ENCODE measurements around the gene CSRNP3.

CSRNP3 gene, protein sequence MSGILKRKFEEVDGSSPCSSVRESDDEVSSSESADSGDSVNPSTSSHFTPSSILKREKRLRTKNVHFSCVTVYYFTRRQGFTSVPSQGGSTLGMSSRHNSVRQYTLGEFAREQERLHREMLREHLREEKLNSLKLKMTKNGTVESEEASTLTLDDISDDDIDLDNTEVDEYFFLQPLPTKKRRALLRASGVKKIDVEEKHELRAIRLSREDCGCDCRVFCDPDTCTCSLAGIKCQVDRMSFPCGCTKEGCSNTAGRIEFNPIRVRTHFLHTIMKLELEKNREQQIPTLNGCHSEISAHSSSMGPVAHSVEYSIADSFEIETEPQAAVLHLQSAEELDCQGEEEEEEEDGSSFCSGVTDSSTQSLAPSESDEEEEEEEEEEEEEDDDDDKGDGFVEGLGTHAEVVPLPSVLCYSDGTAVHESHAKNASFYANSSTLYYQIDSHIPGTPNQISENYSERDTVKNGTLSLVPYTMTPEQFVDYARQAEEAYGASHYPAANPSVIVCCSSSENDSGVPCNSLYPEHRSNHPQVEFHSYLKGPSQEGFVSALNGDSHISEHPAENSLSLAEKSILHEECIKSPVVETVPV

DNA sequence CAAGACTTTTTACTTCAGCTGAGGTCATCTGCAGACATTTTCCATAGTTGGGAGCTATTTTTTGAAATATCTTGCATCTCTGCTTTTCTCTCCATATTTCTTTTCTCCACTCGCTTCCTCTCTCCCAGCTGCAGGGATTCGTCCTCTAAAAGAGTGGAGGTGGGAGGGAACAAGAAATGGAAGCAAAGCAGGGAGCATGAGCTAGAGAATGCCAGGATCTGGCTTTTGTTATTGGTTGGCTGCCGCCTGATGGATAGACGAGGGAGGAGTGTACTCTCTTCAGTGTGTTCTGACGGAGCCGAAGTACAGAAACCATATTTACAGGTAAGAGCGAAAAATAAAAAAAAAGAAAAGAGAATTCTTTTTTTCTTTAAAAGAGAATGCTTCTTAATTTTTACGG lies at the start of gene CSRNP3:
CSRNP3 (plus strand) TSS at position 282 of the 400 bp plus-strand sequence. CDS start 125,368 bp downstream, outside the sequence.
- peak; percentile 90 to 95 for DNase-seq

DNA sequence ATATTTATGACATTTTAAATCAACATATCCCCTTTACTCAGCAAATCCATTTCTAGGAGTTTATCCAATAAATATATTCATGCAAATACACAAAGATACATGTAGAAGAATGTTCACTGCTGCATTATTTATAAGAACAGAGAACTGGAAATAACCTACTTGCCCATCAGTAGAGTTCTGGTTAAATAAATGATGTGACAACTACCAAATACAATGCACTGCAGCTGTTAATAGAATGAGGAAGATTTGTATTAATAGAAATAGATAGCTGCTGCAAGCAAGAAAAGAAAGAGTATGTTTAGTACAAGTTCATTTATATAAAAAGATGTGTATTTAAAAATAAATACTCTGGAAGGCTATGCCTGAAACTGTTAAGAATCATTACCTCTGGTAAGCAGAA lies 49.3 kb upstream of the CSRNP3 start:
- no peak for DNase-seq

DNA sequence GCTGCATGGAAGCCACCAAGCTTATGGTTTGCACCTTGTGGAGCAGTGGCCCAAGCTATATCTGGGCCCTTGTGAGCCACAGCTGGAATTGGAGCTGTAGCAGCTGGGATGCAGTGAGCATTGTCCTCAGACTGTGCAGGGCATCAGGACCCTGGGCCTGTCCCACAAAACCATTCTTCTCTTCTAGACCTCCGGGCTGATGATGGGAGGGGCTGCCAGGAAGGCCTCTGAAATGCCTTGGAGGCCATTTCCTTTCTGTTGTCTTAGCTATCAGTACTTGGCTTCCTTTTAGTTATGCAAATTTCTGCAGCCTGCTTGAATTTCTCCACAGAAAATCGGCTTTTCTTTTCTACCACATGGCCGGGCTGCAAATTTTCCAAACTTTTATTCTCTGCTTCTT lies 46.4 kb upstream of the CSRNP3 start:
- DNase-seq = no peak

DNA sequence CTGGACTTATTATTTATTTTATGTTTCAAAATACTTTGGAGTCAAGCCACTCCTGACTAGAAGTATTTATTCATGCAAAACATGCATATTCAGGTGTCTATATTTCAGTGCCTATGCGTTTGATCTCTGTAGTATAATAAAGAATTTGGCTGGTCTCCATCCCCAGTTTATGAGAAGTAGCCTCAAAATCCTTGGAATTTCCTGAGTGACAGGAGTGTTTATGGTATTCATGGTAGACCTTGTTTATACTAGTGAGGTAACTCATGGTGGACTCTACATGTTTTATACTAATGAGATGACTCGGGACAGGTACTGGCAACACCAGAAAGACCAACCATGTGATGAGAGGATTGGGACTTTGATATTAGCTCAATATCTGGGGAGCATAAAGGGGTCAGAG lies 43.9 kb upstream of the CSRNP3 start:
- DNase-seq = no peak

DNA sequence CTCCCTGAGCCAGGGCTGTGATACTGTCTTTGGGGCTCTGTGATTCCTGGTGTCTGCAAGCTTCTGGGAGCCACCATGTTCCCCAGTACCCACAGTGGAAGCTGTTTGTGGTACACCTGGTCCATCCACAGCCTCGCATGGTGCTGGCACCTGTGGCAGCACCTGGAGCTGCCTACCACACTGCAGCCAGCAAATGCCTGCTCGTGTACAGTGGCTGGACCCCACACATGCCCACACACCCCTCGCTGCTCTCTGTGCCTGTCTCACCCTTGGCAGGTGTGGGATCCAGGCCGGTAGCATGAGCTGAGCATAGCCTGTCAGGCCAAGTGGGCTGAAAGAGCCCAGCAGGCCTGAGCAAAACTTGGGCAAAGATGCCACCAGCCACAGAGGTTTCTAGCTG lies 41.8 kb upstream of the CSRNP3 start:
- DNase-seq = no peak

DNA sequence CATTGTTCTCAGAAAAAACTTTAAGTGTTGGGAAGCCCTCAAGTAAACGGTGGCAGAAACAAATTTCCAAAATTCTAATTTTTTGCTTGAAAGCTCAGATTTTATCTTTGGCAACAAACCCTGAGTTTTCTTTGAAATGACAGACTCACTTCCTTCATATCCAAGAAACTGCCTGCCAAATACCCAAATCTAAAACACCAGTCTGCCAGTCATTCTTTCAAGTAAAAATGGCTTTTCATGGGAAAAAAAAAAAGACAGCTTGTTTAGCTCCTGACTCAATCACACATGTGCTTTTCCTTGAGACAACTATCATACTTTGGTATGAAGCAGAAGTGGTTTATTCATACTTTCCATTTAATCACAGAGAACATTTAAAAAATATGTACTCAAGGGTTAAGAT lies 40.6 kb upstream of the CSRNP3 start:
- no peak for DNase-seq

DNA sequence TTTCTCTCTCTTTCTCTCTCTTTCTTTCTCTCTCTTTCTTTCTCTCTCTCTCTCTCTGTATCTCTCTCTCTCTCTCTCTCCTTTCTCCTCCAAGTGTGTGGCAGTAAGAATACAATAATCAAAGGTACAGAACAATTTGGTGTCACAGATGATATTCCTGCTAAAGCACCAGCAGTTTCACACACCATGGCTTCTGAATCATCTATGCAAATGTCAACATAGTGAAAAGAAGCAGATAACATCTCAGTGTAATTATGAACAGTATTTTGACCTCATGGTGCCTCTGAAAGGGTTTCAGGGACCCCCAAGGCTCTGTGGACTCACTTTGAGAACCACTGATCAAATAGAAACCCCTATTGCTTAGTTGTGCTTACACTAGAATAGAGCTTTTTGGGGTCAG lies 38.5 kb upstream of the CSRNP3 start:
- DNase-seq = no peak

DNA sequence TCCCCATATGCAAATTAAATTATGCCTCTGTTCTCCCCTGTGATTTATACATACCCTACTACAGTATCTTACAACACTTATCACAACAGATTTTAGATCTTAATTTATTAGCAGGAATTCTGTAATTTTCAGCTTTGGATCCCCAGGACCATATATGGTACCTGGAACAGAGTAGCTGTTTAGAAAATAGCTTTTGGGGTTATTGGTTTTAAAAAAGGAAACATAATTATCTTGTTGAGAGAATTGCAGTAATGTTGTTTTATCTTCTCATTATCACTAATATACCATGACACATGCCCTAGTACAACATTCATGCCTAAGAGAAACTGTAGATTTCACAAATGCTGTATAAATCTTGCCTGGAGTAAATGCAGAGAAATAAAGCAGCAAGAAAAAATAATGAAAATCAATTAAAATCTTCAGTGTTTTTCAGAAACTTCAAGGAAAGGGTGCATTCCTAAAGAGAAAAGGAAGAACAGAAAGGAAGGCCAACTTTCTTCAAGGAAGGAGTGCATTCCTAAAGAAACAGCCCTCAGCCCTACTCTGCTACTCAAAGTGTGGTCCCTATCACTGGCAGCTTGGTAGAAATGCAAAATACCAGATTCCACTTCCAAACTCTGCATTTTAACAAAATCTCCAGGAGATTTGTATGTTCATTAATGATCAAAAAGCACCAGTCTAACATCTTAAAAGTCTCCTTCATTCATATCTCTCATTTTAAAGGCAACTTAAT lies 37.1 kb upstream of the CSRNP3 start:
- DNase-seq = no peak

DNA sequence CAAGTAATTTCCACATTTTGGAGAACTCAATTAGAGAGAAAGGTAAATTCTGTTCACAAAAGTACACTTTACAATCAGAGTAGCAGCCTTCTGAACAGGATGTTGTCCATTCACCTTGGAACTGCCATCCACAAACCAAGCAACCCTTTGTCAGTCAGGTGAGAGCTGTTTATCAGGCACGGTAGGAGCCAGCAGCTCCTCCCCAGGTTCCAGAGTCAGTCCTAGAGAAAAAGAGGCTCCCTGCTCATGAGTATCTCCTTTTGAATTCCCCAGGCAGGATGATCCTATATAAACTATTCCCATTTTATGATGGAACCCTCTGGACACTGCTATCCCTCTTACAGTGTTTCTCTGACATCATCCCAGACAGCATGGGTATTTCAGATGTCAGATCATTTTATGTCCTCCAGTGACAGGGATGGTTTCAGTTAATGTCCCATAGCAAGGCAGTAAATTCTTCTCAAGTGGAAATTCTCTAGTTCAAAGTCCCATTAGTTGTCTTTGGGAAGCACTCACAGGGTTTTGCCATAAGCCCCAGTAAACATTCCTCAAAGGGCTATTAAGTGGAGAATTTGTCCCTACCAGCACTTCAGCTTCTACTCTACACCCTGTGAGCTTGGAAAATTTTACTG lies 34.5 kb upstream of the CSRNP3 start:
- DNase-seq = peak in 1 of 2 experiments; percentile 0

DNA sequence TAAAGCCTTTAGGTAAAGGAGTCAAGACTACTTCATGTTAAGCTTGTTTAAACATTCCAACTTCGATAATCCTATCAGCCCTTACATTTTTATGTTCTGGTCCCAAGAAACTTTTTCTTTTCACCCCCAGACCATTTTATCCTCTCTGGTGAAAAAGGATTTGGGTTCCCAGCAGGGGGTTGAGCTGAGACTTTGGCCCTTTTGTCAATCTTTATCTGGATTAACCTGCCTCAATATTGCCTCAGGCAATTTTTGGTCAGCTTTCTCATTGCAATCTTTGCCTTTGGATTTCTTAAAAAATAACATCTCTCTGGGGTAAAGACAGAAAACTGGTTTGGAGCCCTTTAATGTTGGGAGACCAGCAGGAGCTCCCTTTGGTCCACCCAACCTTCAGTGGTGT lies 33.9 kb upstream of the CSRNP3 start:
- no peak for DNase-seq

DNA sequence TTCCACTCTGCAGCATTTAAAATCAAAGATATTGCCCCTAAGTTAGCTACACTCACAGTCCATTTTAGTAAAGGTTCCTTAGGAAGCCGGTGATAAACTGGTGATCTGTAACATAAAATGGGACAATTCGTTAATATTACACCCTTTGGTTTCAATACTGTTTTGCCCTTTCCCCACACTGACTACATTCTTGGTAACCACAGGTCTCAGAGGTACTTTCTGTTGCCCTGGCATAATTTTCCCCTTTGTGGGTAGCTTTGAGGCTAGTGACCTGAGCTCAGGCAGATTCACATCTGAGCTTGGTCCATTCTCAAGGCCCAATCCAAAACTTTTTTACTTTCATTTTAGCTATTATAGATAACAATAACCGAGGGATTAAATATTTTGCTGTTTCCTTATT lies 32.9 kb upstream of the CSRNP3 start:
- no peak for DNase-seq

DNA sequence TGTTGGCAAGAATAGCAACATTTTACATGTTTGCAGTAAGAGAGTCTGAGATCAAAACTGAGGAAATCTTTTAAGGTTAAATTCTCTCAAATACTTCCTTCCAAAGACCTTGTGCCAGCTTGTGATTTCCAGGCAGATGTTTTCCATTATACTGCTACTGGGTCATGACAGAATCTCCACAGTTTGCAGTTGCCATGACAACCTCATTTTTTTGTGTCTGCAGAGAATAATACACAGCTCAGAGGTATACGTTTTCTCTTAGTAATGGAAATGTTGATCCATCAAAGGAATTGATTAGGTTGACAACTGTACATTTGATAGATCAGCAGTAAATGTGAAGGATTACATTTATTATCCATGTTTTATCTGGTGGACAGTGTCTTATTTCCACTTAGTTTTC lies 29.1 kb upstream of the CSRNP3 start:
- peak in 1 of 2 experiments; percentile 34 for DNase-seq

DNA sequence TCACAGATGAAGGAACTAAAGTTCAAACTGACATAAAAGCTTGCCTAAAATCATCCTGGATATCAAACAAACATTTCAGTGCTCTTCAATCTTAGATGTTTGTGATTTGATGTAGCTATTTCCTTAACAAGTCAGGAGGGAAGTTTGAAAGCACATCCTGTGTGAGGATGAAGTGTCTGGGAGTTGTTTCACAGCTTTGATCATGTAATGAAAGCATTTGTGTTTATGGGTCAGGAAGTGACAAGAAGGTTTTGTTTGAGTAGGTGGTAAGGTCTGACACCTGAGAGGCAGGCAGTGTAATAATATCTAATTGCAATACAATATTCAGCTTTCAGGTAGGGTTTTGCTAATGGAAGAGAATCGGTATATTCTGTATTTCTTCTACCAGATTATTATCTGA lies 26.0 kb upstream of the CSRNP3 start:
- DNase-seq = no peak

DNA sequence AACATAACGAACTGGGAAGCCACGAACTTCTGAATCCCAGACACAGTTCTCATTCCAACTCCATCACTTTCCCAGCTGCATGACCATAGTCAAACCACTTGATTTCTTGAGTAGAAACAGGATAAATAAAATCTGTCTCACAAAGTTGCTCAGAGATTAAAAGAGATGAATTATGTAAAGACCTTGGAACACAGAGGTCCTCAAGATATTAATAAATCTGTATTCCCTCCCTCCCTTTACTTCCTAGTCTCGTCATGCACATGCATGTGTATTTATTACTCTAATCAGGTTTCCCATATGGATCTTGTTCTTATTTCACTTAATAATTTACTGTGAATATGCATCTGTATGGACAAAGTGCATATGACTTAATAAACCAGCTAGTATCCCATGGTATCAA lies 21.1 kb upstream of the CSRNP3 start:
- peak in 1 of 2 experiments; percentile 1 for DNase-seq

DNA sequence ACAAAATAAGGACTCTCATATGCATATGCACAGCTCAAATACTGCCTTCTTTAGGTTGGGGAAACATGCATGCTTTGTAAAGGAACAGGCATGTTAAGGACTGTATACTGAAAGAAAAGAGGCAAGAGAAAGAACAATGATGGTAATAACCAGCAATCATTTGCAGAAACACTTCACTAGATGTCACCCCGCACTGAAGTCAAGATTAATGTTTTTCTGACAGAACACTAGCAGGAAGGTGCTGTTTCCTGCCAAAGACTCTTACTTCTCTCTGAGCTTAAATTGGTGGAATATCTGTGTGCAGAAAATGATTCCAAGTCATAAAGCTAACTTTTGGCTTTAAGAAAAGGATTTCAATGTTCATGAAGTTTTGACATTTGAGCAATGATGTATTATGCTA lies 19.3 kb upstream of the CSRNP3 start:
- no peak for DNase-seq

DNA sequence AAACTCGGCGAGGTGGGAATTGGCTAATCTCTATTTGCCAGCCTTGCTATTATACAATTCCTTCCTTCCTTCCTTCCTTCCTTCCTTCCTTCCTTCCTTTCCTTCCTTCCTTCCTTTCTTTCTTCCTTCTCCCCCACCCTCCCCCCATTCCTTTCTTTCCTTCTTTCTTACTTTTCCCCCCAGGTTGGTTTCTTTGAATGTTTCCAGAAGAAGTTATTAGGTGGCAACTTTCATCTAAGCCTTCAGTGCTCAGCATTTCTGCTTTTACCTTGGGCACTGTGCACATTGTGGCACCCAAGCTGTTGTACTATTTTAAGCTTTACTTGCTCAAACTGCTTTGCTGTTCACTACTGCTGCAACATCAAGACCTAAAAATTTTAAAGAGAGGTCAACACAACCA lies 17.2 kb upstream of the CSRNP3 start:
- DNase-seq = no peak

DNA sequence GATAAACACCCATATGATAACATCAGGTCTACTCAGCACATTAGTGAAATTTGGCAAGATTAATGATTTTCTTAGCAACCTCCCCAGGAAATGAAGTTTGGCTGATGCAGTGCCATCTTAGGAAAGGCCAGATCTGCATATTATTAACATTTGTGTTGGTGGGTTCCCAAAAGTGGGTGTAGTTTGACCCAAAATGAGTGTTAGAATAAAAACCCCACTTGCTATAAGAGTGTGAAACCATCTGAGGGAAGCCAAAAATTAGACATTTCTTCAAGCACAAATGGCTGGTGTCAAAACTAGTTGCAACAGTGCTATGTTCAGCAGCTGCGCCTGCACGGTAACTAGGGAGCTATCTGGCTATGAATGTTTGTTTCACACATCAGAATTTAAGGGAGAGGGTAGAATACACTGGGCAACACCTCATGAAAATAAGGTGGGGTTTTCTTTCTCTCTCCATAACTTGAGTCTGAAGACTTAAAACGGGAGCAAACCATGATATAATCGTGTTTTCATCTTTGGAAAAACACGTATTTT lies 15.9 kb upstream of the CSRNP3 start:
- no peak for DNase-seq

DNA sequence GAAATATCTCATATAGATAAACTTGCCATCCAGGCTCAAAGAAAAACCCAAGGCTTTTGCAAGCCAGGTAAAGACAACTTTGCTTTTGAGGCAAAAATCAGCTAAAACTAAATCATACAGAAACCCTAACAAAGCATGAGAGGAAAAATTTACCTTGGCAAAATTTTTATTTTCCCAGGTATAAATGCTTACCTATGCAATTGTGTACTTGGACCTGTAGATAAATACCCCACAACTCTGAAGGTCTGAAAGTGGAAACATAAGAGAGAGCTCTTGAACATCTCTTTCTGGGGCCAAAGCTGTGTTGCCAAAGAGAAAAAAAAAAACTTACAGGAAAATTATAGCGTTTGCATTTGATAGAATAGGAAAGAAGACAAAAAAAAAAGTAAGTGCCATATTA lies 14.6 kb upstream of the CSRNP3 start:
- DNase-seq = no peak

DNA sequence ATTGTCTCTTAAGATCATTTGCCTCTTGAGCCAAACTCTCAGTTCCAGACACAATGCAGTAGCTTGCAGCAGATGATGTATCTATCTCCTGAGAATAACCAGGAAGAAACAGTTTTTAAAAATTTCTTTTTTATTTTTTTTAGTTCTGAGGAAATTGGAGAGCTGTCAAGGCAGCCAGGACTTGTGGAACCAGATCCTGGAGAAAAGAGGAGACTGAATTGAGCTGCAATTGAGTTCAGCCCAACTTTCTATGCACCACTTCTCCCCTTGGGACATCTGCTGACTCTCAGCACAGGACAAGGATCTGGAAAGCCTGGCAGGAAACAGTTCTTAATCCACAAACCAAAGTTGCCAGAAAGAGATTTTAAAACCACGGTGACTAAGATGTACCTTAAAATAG lies 13.5 kb upstream of the CSRNP3 start:
- DNase-seq = no peak

DNA sequence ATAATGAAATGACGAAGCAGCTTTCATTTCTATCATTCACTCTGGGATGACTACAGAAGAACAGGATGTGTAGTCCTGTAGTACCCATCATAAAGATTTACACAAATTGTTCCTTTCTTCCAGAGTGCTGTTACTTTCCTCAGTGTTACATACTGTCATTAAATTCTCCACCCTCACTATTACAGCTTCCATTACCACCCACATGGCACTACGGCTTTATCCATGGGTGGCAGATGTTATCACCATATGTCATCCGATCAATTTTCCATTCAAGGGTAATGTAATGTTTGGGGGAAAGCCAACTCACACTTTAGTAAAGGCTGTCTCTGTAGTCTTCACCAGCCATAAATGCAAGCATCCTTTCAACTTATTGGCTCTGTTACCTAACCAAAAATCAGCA lies 7.1 kb upstream of the CSRNP3 start:
- DNase-seq = peak; percentile 96 to 99

DNA sequence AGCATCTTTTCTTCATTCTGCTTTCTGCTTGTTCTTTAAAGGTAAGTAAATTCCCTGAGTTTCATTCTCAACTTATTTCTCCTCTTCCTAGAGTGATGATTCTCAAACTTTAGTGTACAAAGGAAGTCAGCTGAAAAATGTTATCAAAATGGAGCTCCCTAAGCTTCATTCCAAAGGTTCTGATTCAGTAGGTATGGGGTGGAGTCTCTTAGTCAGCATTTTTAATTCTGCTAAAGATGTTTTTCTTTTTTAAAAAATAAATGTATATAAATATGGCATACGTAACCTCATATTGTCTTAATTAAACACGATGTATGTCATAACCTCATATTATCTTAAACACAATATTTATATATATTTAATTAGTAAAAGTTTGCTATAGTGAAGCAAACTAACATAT lies 3.1 kb upstream of the CSRNP3 start:
- DNase-seq = no peak

DNA sequence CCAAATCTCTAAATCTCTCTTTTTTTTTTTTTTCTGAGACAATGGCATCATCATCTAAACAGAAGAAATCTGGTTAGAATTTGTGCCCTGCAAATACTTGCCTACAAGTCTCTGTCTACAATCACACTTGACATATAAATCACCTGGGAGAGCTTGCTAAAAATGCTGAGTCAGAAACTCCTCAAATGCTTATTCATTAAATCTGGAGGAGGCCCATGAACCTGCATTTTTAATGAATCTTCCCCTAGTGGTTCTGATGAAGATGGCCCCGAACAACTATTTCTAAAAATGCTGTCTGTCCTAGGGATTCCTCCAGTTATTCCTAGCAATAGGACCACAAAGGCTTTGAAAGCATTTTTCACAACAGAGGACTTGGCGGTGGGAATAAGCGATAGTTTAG lies 1.6 kb upstream of the CSRNP3 start:
- DNase-seq = peak in 1 of 2 experiments; percentile 14

DNA sequence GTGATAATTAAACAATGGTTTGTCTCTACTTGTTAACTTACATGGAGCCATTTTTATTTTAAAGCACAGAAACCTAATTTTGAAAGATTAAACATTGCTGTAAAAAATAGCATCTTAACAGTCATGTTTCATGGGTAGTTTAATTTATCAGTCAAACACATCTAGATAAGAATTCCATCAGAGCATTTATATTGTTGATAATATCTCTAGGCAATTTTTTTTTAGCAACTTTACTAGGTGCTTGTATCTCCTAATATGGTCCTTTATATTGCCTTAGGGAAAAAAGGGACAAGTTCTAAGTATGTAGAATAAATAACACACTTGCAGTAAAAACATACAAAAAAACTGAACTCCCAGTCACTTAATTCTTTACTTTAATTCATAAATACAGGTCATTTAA lies 863 bp downstream of the CSRNP3 start:
- DNase-seq = no peak
